HEK293 (cell line): Measurements from ENCODE around the gene USP24.

Source experiments
- CTCF ChIA-PET: fragments of 350-600 bp; formaldehyde crosslinking; extraction: SDS; loops from one replicate; lab custom pipeline; 2021; ENCODE audit warnings: antibody characterized with exemption; lab: Yijun Ruan, JAX
- POLR2A ChIA-PET: fragments of 300-600 bp; formaldehyde crosslinking; extraction: SDS; loops from one replicate; lab custom pipeline; 2020; ENCODE audit warnings: antibody characterized with exemption, inconsistent platforms; lab: Yijun Ruan, JAX
- H3K27ac ChIP-seq: fragments of 200-500 bp; sonication (Bioruptor generic); 2 replicates; pipeline ENCODE4 v1.5.1; 2014; ENCODE audit warnings: low read depth, low read length, control low read depth, inconsistent platforms; ENCODE audit errors: extremely low read depth
- H3K36me3 ChIP-seq, 2 experiments: fragments of 200-500 bp in 1 of 2; sonication (Bioruptor generic) in 1 of 2; 1 replicate in 1 of 2; 2 replicates in 1 of 2; pipeline ENCODE4 v1.5.1; 2014 to 2017; ENCODE audit warnings: inconsistent platforms in 2 of 2, low read length in 2 of 2; ENCODE audit not compliant: control insufficient read depth in 2 of 2, insufficient read depth in 1 of 2
- H3K4me1 ChIP-seq: fragments of 200-500 bp; sonication (Bioruptor generic); 2 replicates; pipeline ENCODE4 v1.5.1; 2014; ENCODE audit warnings: mild to moderate bottlenecking, low read length, inconsistent platforms; ENCODE audit not compliant: control insufficient read depth, insufficient read depth
- H3K4me3 ChIP-seq: 2 replicates; pipeline ENCODE4 v1.5.1; 2011; ENCODE audit warnings: low read depth, mild to moderate bottlenecking, control low read depth, low read length, moderate library complexity
- H3K9me3 ChIP-seq: fragments of 200-500 bp; sonication (Bioruptor generic); 2 replicates; pipeline ENCODE4 v1.5.1; 2014; ENCODE audit warnings: low read depth, low read length, inconsistent platforms; ENCODE audit not compliant: control insufficient read depth, insufficient read depth
- MZF1 ChIP-seq: fragments of 450-650 bp; formaldehyde crosslinking; IDR thresholded peaks from 2 replicates; pipeline ENCODE4 v1.5.1; 2017; ENCODE audit warnings: missing biosample characterization, missing genetic modification characterization, borderline replicate concordance
- SCRT2 ChIP-seq: fragments of 450-650 bp; formaldehyde crosslinking; IDR thresholded peaks from 2 replicates; pipeline ENCODE4 v1.5.1; 2016; ENCODE audit warnings: missing biosample characterization, missing genetic modification characterization
- ZBTB21 ChIP-seq: fragments of 450-650 bp; formaldehyde crosslinking; IDR thresholded peaks from 2 replicates; pipeline ENCODE4 v1.5.1; 2017; ENCODE audit warnings: missing biosample characterization, missing genetic modification characterization
- ZFP3 ChIP-seq: fragments of 450-650 bp; formaldehyde crosslinking; IDR thresholded peaks from 2 replicates; pipeline ENCODE4 v1.5.1; 2016; ENCODE audit warnings: low read depth, missing biosample characterization, missing genetic modification characterization
- ZNF202 ChIP-seq: fragments of 450-650 bp; formaldehyde crosslinking; IDR thresholded peaks from 2 replicates; pipeline ENCODE4 v1.5.1; 2016; ENCODE audit warnings: missing biosample characterization, missing genetic modification characterization, borderline replicate concordance
- ZNF211 ChIP-seq: fragments of 450-650 bp; formaldehyde crosslinking; IDR thresholded peaks from 2 replicates; pipeline ENCODE4 v1.5.1; 2016; ENCODE audit warnings: low read depth, missing biosample characterization, missing genetic modification characterization
- ZNF518A ChIP-seq: fragments of 450-650 bp; formaldehyde crosslinking; conservative IDR thresholded peaks from 2 replicates; pipeline ENCODE4 v1.5.1; 2016; ENCODE audit warnings: low read depth, missing biosample characterization, missing genetic modification characterization
- ZNF529 ChIP-seq: fragments of 450-650 bp; formaldehyde crosslinking; IDR thresholded peaks from 2 replicates; pipeline ENCODE4 v1.5.1; 2017; ENCODE audit warnings: missing genetic modification characterization, missing biosample characterization; ENCODE audit not compliant: insufficient replicate concordance
- ZNF654 ChIP-seq: fragments of 450-650 bp; formaldehyde crosslinking; IDR thresholded peaks from 2 replicates; pipeline ENCODE4 v1.5.1; 2016; ENCODE audit warnings: low read depth, missing biosample characterization, missing genetic modification characterization

The USP24 gene

GRCh38 chr1:55074455-55074854 is 140.7 kb downstream of the USP24 start (continued):
- 0 out of 2 replicates have a peak, but pooled peaks have one; percentile 31 for TF ChIP-seq ZFP3 (tag by site-specific recombination)
- peak; percentile 88 for TF ChIP-seq ZNF518A

GRCh38 chr1:55073187-55073916 is 141.8 kb downstream of the USP24 start:
- H3K9me3 ChIP-seq: no peaks in the 10 kb centered on the region
- POLR2A ChIA-PET: no interaction called here
- peaks cover 35 to 95% of the 10 kb centered on the region in 2 experiments for H3K36me3 ChIP-seq
- CTCF ChIA-PET: interaction anchor here (0.7 to 1.0 kb wide), 2 partner anchors 478 to 900 kb away, joined by 3 read pairs; no protein-coding TSS in a partner anchor
- no peak overlapping the region for H3K27ac ChIP-seq
- TF ChIP-seq ZBTB21 (tag by site-specific recombination) (no peak), SCRT2 (tag by site-specific recombination) (peak; percentile 35; the same call in 1 of the 2 replicates)
- TF ChIP-seq, all 188 proteins: peak for 1
- H3K4me3 ChIP-seq: no peak overlapping the region
- no peaks in the 10 kb centered on the region for H3K4me1 ChIP-seq

- H3K4me3 ChIP-seq: no peak overlapping the region
- H3K4me1 ChIP-seq: no peaks in the 10 kb centered on the region
- CTCF ChIA-PET: interaction anchor here (0.5 to 2.0 kb wide), 20 partner anchors 10 to 854 kb away, joined by 3 to 11 read pairs (median 4); no protein-coding TSS in a partner anchor
- POLR2A ChIA-PET: no interaction called here
- H3K36me3 ChIP-seq: peaks cover 31 to 95% of the 10 kb centered on the region in 2 experiments
- H3K9me3 ChIP-seq: no peaks in the 10 kb centered on the region
- TF ChIP-seq ZNF654 (peak; percentile 34), ZNF529 (tag by site-specific recombination) (no peak)
- H3K27ac ChIP-seq: no peak overlapping the region
Measured at GRCh38 chr1:55071477-55071876, 143.7 kb downstream of the USP24 start.

GRCh38 chr1:55070293-55071164 is 144.6 kb downstream of the USP24 start:
- no peak overlapping the region for H3K27ac ChIP-seq
- ChIA-PET POLR2A (no interaction called here), CTCF (interaction anchor here (0.6 to 2.0 kb wide), 14 partner anchors 9 to 855 kb away, joined by 3 to 11 read pairs (median 4); no protein-coding TSS in a partner anchor)
- no peaks in the 10 kb centered on the region for H3K9me3 ChIP-seq
- H3K4me1 ChIP-seq: no peaks in the 10 kb centered on the region
- H3K36me3 ChIP-seq: peaks cover 23 to 89% of the 10 kb centered on the region in 2 experiments
- TF ChIP-seq ZNF202 (tag by site-specific recombination) (no peak), MZF1 (tag by site-specific recombination) (no peak), ZNF211 (tag by site-specific recombination) (no peak)
- H3K4me3 ChIP-seq: no peak overlapping the region
